Measurements from ENCODE around the gene SLC25A6. TPM values are rescaled to one million over a fixed set of nuclear protein-coding genes. Genes with fewer than 3 reads are reported as not detected.
A peak's percentile ranks its signal among the peaks of the same experiment; 100 is the strongest.

Gene SLC25A6
- polyA plus RNA-seq, 3 donors = 442 to 769 (median 449) TPM

DNA sequence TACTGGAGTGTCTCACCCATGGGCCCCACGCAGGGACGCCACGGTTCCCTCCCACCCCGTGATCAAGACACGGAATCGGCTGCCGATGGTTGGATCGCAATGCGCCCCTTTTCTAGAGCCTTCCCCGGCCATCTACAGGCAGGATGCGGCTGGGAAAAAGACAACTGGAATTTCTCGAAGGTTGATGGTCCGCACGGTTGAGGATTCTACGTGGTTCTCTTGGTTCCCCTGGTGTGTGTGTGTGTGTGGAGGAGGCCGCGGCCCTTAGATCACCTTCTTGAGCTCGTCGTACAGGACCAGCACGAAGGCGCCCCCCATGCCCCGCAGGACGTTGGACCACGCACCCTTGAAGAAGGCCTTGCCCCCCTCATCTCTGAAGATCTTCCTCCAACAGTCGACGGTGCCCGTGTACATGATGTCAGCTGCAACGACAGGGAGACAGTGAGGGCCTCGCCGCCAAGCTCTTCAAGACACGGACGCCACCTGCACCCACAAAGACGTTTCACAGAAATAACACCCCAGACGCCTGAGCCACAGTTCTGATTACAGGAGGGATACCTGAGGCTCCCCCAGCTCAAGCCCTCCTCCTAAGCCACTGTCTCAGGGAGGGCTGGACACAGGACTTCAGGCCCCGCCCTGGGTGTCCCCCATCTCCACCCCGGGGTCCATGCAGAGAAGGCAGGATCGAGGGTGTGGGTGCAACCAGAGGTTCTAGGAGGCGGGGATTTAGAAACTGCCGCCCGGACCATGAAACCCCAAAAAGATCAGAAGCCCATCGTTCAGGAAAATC, 5.4 kb downstream of the SLC25A6 start:
- no peaks in the 10 kb centered on the region for H3K9me3 ChIP-seq (replicated peaks in 1 of 2; ENCODE audit: control insufficient read depth in 1 of 2, insufficient read depth in 1 of 2, low read length in 2 of 2)
- Mint-ChIP-seq H3K27me3 (ENCODE audit: low read depth in 3 of 3) (peaks cover 0 to 2% (median 0%) of the 10 kb centered on the region in 3 donors), H3K36me3 (peaks cover 56 to 90% of the 10 kb centered on the region in 2 donors), H3K4me3 (no peak overlapping the region), H3K4me1 (peaks cover 22% of the 10 kb centered on the region), H3K27ac (peak overlapping the region in 1 of 7 donors; percentile 68), H3K9me3 (peaks cover 0 to under 1% (median 0%) of the 10 kb centered on the region in 7 donors)
- peaks cover 99% of the 10 kb centered on the region for H4K20me1 ChIP-seq (ENCODE audit: insufficient read depth, low read length)
- WGBS (ENCODE audit: insufficient coverage) = 96% methylated on average over 37 of the region's 41 CpGs
- TF ChIP-seq, protein P1, sequence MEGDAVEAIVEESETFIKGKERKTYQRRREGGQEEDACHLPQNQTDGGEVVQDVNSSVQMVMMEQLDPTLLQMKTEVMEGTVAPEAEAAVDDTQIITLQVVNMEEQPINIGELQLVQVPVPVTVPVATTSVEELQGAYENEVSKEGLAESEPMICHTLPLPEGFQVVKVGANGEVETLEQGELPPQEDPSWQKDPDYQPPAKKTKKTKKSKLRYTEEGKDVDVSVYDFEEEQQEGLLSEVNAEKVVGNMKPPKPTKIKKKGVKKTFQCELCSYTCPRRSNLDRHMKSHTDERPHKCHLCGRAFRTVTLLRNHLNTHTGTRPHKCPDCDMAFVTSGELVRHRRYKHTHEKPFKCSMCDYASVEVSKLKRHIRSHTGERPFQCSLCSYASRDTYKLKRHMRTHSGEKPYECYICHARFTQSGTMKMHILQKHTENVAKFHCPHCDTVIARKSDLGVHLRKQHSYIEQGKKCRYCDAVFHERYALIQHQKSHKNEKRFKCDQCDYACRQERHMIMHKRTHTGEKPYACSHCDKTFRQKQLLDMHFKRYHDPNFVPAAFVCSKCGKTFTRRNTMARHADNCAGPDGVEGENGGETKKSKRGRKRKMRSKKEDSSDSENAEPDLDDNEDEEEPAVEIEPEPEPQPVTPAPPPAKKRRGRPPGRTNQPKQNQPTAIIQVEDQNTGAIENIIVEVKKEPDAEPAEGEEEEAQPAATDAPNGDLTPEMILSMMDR (IDR thresholded peaks at IDR 0.05) = no peak
- H3K4me3 ChIP-seq (replicated peaks in 1 of 3; ENCODE audit: low read depth in 2 of 3, low read length in 3 of 3) = no peak overlapping the region
- H3K27ac ChIP-seq (ENCODE audit: low read depth in 1 of 2, low read length in 2 of 2) = no peak overlapping the region
- no peak for DNase-seq
- peaks cover 66 to 76% of the 10 kb centered on the region in 2 donors for H3K36me3 ChIP-seq (replicated peaks in 1 of 2; ENCODE audit: control insufficient read depth in 1 of 2, insufficient read depth in 2 of 2, low read length in 2 of 2)
- H3K27me3 ChIP-seq (ENCODE audit: control insufficient read depth in 2 of 2, insufficient read depth in 2 of 2, low read length in 2 of 2) = no peaks in the 10 kb centered on the region
- H3K4me1 ChIP-seq (ENCODE audit: control insufficient read depth in 1 of 2, insufficient read depth in 2 of 2, low read length in 2 of 2) = peaks cover 10 to 18% of the 10 kb centered on the region in 2 donors
- H3K9ac ChIP-seq (ENCODE audit: insufficient read depth, low read length, poor library complexity, severe bottlenecking) = no peak overlapping the region
- intact Hi-C loops (cut with micrococcal nuclease) = loop anchor here in 1 of 2 donors (5.0 to 10.0 kb wide), 3 partner anchors 39 to 142 kb away; no protein-coding TSS in a partner anchor
- no peak overlapping the region for H3K4me2 ChIP-seq (replicated peaks; ENCODE audit: extremely low read depth, low read length, poor library complexity, severe bottlenecking)
- H3K79me2 ChIP-seq (ENCODE audit: insufficient read depth, low read length) = peaks cover 61% of the 10 kb centered on the region
- no peak overlapping the region for H2AFZ ChIP-seq (ENCODE audit: insufficient read depth, low read depth, low read length, poor library complexity, severe bottlenecking)

DNA sequence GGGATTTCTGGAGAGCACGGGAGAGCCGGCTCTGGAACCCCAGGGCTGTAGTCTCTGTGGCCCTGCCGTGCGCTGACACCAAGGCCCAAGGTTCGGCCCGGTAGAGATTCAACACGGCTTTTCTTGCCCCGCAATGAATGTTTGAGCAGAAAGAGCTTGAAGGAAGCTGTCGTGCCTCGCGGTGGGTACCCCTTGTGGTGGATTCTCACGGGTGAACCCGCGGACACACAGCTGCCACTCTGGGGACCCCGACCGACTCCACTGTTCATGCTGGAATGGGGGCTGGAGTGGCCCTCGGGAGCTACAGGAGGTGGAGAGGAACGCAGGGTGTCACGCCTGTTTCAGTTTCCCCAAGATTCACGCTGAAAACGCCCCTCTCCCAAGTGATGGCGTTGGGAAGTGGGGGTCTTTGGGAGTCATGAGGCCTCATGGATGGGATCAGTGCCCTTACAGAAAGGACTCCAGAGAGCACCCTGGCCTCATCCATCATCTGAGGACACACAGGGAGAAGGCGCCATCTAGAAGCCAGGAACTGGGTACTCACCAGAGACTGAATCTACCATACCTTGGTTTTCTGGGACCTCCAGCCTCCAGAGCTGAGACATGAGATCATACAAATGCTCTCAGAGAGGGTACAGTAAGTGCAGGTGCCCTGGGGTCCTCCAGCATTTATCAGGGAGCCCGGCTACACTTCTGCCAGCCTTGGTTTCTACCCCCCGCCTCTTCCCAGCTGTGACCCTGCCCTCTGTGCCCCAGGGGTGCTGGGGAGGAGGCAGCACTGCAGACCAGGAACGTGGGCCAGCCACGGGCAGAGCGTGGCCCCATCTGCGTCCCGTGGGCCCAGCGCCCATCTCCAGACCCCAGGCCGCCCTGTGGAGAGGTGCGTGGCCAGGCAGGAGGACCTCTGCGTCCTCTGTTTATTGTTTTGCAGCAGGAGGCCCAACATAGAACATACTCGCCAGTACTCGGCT, 6.4 kb downstream of the SLC25A6 start:
- Histone ChIP-seq H3K27ac (ENCODE audit: low read depth in 1 of 2, low read length in 2 of 2) (no peak overlapping the region), H3K4me1 (ENCODE audit: control insufficient read depth in 1 of 2, insufficient read depth in 2 of 2, low read length in 2 of 2) (peaks cover 2 to 10% of the 10 kb centered on the region in 2 donors), H4K20me1 (ENCODE audit: insufficient read depth, low read length) (peaks cover 93% of the 10 kb centered on the region), H3K4me2 (replicated peaks; ENCODE audit: extremely low read depth, low read length, poor library complexity, severe bottlenecking) (no peak overlapping the region), H3K9ac (ENCODE audit: insufficient read depth, low read length, poor library complexity, severe bottlenecking) (no peak overlapping the region), H3K27me3 (ENCODE audit: control insufficient read depth in 2 of 2, insufficient read depth in 2 of 2, low read length in 2 of 2) (no peaks in the 10 kb centered on the region), H3K36me3 (replicated peaks in 1 of 2; ENCODE audit: control insufficient read depth in 1 of 2, insufficient read depth in 2 of 2, low read length in 2 of 2) (peaks cover 63 to 72% of the 10 kb centered on the region in 2 donors), H3K4me3 (replicated peaks in 1 of 3; ENCODE audit: low read depth in 2 of 3, low read length in 3 of 3) (no peak overlapping the region), H2AFZ (ENCODE audit: insufficient read depth, low read depth, low read length, poor library complexity, severe bottlenecking) (no peak overlapping the region), H3K9me3 (replicated peaks in 1 of 2; ENCODE audit: control insufficient read depth in 1 of 2, insufficient read depth in 1 of 2, low read length in 2 of 2) (no peaks in the 10 kb centered on the region), H3K79me2 (ENCODE audit: insufficient read depth, low read length) (peaks cover 51% of the 10 kb centered on the region)
- H3K4me3 Mint-ChIP-seq = no peak overlapping the region
- TF ChIP-seq, protein P1 (IDR thresholded peaks at IDR 0.05) = no peak
- H3K9me3 Mint-ChIP-seq = peaks cover 0 to 5% (median 0%) of the 10 kb centered on the region in 7 donors
- H3K36me3 Mint-ChIP-seq = peaks cover 56 to 84% of the 10 kb centered on the region in 2 donors
- H3K27me3 Mint-ChIP-seq (ENCODE audit: low read depth in 3 of 3) = peaks cover 0 to 3% (median 2%) of the 10 kb centered on the region in 3 donors
- WGBS (ENCODE audit: insufficient coverage) = 96% methylated on average over 33 of the region's 36 CpGs
- peak overlapping the region in 5 of 7 donors; percentile 18 to 88 (median 60) for H3K27ac Mint-ChIP-seq
- DNase-seq = no peak
- H3K4me1 Mint-ChIP-seq = peaks cover 15% of the 10 kb centered on the region
- intact Hi-C loops (cut with micrococcal nuclease) = loop anchor here in 1 of 2 donors (5.0 to 10.0 kb wide), 3 partner anchors 38 to 141 kb away; no protein-coding TSS in a partner anchor

Measured in CD14-positive monocyte (primary cell).